Ishikawa (cell line): ENCODE results near the gene CDC20B.

Experiments
- CEBPB ChIP-seq: IDR thresholded peaks from 2 replicates; pipeline ENCODE4 v1.6.1; 2012
- CREB1 ChIP-seq: IDR thresholded peaks from 2 replicates; pipeline ENCODE4 v1.6.1; 2012; ENCODE audit warnings: low read depth
- EGR1 ChIP-seq: IDR thresholded peaks from 2 replicates; pipeline ENCODE4 v1.6.1; 2012
- EP300 ChIP-seq: IDR thresholded peaks from 2 replicates; pipeline ENCODE4 v1.6.1; 2012; ENCODE audit warnings: borderline replicate concordance
- FOXM1 ChIP-seq: IDR thresholded peaks from 2 replicates; pipeline ENCODE4 v1.6.1; 2012; ENCODE audit warnings: low read depth, borderline replicate concordance
- NFIC ChIP-seq: IDR thresholded peaks from 2 replicates; pipeline ENCODE4 v1.6.1; 2012
- RAD21 ChIP-seq: IDR thresholded peaks from 2 replicates; pipeline ENCODE4 v1.6.1; 2012; ENCODE audit warnings: low read depth
- TAF1 ChIP-seq: IDR thresholded peaks from 2 replicates; pipeline ENCODE4 v1.6.1; 2012; ENCODE audit warnings: low read depth, mild to moderate bottlenecking
- TCF12 ChIP-seq: IDR thresholded peaks from 2 replicates; pipeline ENCODE4 v1.6.1; 2012; ENCODE audit warnings: low read depth
- TEAD4 ChIP-seq: IDR thresholded peaks from 2 replicates; pipeline ENCODE4 v1.6.1; 2012
- YY1 ChIP-seq: IDR thresholded peaks from 2 replicates; pipeline ENCODE4 v1.6.1; 2012; ENCODE audit warnings: low read depth
- ZBTB7A ChIP-seq: IDR thresholded peaks from 2 replicates; pipeline ENCODE4 v1.6.1; 2012; ENCODE audit warnings: low read depth
- TF ChIP-seq, protein P1 (sequence below): IDR thresholded peaks from 2 replicates; pipeline ENCODE4 v1.6.1; 2012
- TF ChIP-seq, protein P2 (sequence below): IDR thresholded peaks from 2 replicates; pipeline ENCODE4 v1.6.1; 2012
- TF ChIP-seq, protein P3 (sequence below): IDR thresholded peaks from 2 replicates; pipeline ENCODE4 v1.6.1; 2012; ENCODE audit warnings: low read depth, mild to moderate bottlenecking

The CDC20B gene

DNA sequence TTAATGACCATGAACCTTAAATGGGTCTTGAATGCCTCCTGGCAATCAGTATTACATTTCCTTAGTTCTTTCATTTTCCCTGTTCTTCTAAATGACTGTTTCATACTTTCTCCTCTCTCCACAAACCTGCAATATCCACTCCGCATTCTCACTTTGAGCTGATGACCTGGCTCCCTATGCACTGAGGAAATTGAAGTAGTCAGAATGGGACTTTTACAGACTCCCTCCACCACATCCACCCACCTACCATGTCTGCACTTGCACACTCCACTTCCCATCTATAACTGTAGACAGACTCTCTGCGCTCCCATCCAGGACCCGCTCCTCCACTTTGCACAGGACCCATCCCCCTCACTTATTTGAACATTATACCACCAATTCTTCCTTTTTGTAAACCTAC is 106.7 kb downstream of the CDC20B start:
- TF ChIP-seq TCF12 (no peak), EGR1 (no peak), CEBPB (no peak), TEAD4 (no peak), EP300 (no peak), ZBTB7A (no peak), TAF1 (no peak), CREB1 (no peak), NFIC (no peak), RAD21 (no peak), YY1 (no peak), FOXM1 (no peak)
- TF ChIP-seq, protein P1, sequence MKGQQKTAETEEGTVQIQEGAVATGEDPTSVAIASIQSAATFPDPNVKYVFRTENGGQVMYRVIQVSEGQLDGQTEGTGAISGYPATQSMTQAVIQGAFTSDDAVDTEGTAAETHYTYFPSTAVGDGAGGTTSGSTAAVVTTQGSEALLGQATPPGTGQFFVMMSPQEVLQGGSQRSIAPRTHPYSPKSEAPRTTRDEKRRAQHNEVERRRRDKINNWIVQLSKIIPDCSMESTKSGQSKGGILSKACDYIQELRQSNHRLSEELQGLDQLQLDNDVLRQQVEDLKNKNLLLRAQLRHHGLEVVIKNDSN = no peak
- TF ChIP-seq, protein P2, sequence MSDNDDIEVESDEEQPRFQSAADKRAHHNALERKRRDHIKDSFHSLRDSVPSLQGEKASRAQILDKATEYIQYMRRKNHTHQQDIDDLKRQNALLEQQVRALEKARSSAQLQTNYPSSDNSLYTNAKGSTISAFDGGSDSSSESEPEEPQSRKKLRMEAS = no peak
- TF ChIP-seq, protein P3, sequence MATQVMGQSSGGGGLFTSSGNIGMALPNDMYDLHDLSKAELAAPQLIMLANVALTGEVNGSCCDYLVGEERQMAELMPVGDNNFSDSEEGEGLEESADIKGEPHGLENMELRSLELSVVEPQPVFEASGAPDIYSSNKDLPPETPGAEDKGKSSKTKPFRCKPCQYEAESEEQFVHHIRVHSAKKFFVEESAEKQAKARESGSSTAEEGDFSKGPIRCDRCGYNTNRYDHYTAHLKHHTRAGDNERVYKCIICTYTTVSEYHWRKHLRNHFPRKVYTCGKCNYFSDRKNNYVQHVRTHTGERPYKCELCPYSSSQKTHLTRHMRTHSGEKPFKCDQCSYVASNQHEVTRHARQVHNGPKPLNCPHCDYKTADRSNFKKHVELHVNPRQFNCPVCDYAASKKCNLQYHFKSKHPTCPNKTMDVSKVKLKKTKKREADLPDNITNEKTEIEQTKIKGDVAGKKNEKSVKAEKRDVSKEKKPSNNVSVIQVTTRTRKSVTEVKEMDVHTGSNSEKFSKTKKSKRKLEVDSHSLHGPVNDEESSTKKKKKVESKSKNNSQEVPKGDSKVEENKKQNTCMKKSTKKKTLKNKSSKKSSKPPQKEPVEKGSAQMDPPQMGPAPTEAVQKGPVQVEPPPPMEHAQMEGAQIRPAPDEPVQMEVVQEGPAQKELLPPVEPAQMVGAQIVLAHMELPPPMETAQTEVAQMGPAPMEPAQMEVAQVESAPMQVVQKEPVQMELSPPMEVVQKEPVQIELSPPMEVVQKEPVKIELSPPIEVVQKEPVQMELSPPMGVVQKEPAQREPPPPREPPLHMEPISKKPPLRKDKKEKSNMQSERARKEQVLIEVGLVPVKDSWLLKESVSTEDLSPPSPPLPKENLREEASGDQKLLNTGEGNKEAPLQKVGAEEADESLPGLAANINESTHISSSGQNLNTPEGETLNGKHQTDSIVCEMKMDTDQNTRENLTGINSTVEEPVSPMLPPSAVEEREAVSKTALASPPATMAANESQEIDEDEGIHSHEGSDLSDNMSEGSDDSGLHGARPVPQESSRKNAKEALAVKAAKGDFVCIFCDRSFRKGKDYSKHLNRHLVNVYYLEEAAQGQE = no peak

DNA sequence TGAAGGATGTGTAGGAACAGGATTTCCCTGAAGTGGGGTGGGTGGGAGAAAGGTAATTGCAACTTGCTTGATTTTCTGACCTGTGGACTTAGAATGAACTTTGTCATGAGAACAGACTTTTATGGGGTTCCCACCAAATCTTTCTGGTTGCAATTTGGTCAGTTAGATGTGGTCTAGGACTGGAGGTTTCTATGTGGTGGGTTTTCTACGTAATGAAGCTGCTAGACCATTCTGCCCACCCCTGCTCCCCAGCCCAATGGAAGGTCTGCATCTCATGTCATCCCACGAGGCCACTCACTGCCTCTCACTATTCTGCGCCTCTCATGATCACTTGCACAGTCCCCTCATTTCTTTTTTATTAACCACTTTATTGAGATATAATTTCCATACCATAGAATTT is 108.5 kb downstream of the CDC20B start:
- no peak for TF ChIP-seq CREB1
- TF ChIP-seq, protein P3 = no peak
- TF ChIP-seq, protein P1 = no peak

DNA sequence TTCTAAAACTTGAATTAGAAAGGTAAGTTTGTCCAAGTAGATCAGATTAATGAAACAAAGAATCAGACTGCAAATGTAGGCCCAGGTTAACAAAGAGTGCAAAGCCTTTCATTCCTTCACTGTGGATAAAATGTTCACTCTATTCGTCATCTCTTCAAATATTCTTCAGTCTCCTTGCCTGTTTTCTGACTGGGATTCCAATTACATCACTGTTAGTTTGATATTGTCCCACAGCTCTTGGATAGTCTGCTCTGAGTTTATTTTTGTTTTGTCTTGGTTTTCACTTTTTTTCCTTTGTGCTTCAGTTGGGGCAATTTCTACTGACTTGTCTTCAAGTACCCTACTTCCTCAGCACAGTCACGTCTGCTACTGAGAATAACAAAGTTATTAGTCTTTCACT is 109.1 kb downstream of the CDC20B start:
- TF ChIP-seq, protein P2 = no peak
- TF ChIP-seq EP300 (no peak), CEBPB (no peak), TCF12 (no peak), TEAD4 (no peak), TAF1 (no peak), EGR1 (no peak)
- TF ChIP-seq, protein P1 = no peak
- TF ChIP-seq, protein P3 = no peak

DNA sequence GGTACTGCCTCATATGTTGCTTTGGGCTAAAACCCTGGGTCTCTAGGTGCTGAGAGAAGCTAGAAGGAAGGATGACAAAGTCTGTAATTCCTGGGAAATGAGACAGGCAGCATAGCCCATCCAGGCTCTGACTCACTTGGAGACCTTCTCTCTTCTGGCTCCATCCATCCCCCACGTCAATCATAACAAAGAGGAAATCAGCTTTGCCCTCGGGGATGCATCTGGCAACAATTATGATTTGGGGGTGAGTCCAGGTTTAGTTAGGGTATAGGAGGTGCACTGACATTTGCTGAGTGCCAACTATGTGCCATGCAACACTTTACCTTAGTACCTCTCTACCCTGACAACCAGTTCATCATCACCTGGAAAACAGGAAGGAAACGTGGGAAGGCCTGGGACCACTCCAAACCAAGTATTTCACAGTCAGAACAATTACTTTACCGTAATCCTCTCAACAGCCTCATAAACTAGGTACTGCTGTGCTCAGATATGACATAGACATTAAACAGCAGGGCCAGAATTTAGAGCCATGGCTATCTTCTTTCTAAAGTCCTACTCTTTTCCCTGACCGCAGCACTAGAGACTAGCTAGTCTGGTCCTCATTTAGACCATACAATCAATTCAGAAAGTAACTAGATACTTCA is 109.6 kb downstream of the CDC20B start:
- no peak for TF ChIP-seq CREB1
- no peak for TF ChIP-seq TEAD4
- no peak for TF ChIP-seq TAF1
- TF ChIP-seq YY1 = no peak
- TF ChIP-seq RAD21 = no peak
- no peak for TF ChIP-seq TCF12
- no peak for TF ChIP-seq EP300
- TF ChIP-seq, protein P2 = no peak
- TF ChIP-seq FOXM1 = no peak
- TF ChIP-seq ZBTB7A = no peak
- TF ChIP-seq, protein P3 = no peak
- TF ChIP-seq NFIC = no peak
- no peak for TF ChIP-seq EGR1
- no peak for TF ChIP-seq CEBPB
- TF ChIP-seq, protein P1 = no peak
